ENCODE results near the gene ABCC4.

ABCC4 gene

GRCh38 chr13:95150555-95150954, 150.7 kb downstream of the ABCC4 start:
- no peak for DNase-seq

GRCh38 chr13:95146486-95146885, 154.8 kb downstream of the ABCC4 start:
- DNase-seq, result no peak

- no peak for DNase-seq
Measured at GRCh38 chr13:95145587-95145986, 155.7 kb downstream of the ABCC4 start.

GRCh38 chr13:95140502-95140901, 160.7 kb downstream of the ABCC4 start:
- no peak for DNase-seq

GRCh38 chr13:95138876-95139585, 162.2 kb downstream of the ABCC4 start:
- DNase-seq, result no peak

GRCh38 chr13:95137096-95137495, 164.2 kb downstream of the ABCC4 start:
- DNase-seq, result no peak

GRCh38 chr13:95136638-95137037, 164.6 kb downstream of the ABCC4 start:
- DNase-seq, result no peak

- DNase-seq, result no peak
Measured at GRCh38 chr13:95133498-95133897, 167.8 kb downstream of the ABCC4 start.

GRCh38 chr13:95129004-95129403, 172.2 kb downstream of the ABCC4 start:
- no peak for DNase-seq

- peak; percentile 84 for DNase-seq
Measured at GRCh38 chr13:95128045-95128643, 173.1 kb downstream of the ABCC4 start.

- no peak for DNase-seq
Measured at GRCh38 chr13:95124959-95125358, 176.3 kb downstream of the ABCC4 start.

- no peak for DNase-seq
Measured at GRCh38 chr13:95123726-95124125, 177.5 kb downstream of the ABCC4 start.

- no peak for DNase-seq
Measured at GRCh38 chr13:95122063-95122462, 179.2 kb downstream of the ABCC4 start.

GRCh38 chr13:95121516-95121915, 179.7 kb downstream of the ABCC4 start:
- DNase-seq, result no peak

- DNase-seq, result no peak
Measured at GRCh38 chr13:95120650-95121049, 180.6 kb downstream of the ABCC4 start.

- DNase-seq, result no peak
Measured at GRCh38 chr13:95118541-95119324, 182.5 kb downstream of the ABCC4 start.

GRCh38 chr13:95117092-95117491, 184.2 kb downstream of the ABCC4 start:
- DNase-seq, result no peak

GRCh38 chr13:95115525-95115924, 185.7 kb downstream of the ABCC4 start:
- DNase-seq, result no peak

- DNase-seq, result no peak
Measured at GRCh38 chr13:95113601-95114000, 187.7 kb downstream of the ABCC4 start.

GRCh38 chr13:95112883-95113282, 188.4 kb downstream of the ABCC4 start:
- DNase-seq, result no peak

GRCh38 chr13:95111608-95112007, 189.6 kb downstream of the ABCC4 start:
- DNase-seq, result no peak

- DNase-seq, result no peak
Measured at GRCh38 chr13:95106562-95106961, 194.7 kb downstream of the ABCC4 start.

GRCh38 chr13:95100525-95101433, 200.5 kb downstream of the ABCC4 start:
- no peak for DNase-seq

Measured in NCI-H1417 treated with DMSO at 0.1 percent for 48 hours (cell line).